Measurements from ENCODE around the gene GREM2. TPM values are rescaled to one million over a fixed set of nuclear protein-coding genes. Genes with fewer than 3 reads are reported as not detected.
A peak's percentile ranks its signal among the peaks of the same experiment; 100 is the strongest.

The GREM2 gene
- total RNA-seq, 1 experiment from 2014 or later = 0.34 TPM

DNA sequence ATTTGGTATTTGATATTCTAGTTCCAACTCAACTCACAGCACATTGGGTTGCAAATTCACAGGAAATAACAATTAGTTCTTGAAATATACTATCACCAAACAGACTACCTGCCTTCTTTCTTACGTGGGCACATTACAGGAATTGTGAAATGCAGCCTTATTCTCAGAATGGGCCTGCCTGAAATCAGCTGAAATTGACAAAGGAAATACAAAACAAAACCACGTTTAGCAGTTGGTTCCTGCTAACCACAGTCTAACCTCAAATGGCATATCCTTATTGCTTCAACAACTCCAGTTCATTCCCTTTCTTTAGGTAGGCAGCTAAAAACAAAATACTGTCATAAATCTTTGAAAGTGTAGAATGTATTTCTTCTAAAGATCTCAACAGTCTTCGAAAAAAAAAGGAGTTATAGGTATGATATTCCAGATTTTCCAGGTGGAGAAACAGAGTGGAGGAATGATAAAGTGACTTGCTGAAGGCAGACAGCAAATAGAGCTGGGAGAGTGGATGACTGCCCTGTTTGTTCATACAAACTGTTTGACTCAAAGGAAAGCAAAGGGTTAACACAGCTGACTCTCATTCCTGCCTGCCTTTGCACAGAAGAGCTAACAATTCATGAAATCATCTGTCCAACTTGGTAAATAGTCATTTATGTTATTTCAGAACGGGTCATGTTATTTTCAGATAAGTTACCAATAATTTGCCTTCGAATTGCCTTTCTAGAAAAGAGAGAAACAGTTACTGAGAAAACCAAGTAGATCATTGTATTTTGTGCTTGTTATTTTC lies 1.6 kb upstream of the GREM2 start:
- in situ Hi-C loops (cut with HindIII; ENCODE audit: low pct_unique_long_range_greater_than_20kb, low sequenced_read_pairs) = no loop called here
- no peak for DNase-seq (ENCODE audit: low read depth)

DNA sequence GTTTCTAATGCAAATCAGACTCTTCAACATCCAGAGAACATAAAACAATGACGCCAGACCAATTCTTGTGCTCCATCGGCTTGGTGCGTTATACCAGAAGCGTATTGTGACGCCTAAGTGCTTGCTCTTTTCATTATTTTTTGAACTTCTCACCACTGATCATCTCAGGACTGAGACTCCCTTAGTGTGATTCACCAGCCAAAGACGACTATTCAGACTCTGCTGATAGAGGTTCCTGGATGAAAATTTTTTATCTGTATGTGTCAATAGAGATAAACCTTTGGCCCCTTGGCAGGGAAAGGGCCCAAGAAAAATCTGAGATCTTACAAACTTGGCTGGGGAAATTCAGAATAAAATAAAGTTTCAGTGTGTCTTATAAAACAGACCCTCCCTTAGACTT lies 856 bp upstream of the GREM2 start:
- in situ Hi-C loops (cut with HindIII; ENCODE audit: low pct_unique_long_range_greater_than_20kb, low sequenced_read_pairs) = no loop called here
- no peak for DNase-seq (ENCODE audit: low read depth)

DNA sequence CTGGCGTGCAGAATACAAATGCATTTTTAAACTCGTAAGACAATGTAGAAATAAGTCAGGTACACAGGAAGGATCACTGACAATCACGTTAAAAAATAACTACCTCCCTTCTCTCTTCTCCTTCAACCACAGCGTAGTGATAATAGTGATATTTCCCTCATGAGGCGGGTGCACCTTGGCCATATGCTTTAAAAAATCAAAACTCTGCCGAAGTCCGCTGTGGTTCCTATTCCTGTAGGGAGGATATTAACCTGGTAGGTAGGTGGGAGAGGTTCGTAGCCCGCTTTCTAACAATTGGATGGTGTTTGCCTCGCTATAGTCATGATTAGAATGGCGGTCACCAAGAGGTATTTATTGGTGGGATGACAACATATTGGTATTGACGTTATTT lies 732 bp downstream of the GREM2 start:
- peak; percentile 29 for DNase-seq (ENCODE audit: low read depth)

DNA sequence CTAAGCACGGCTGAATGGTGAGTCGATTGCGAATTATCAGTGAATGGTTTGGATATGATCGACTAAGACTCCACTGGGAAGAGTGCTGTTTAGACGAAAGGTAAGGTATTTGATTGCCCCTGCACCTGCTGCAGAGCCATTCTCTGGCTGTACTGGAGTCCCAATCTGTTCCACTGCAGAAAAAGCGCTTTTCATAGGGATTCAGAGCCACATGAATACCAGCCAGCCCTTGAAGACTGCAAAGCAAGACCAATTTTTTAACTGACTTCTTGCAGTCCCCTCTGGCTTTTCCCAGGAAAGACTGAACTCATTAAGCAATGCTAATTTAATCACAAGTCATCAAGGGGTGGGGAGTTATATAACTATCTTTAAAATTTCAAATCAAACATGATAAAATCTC lies 1.3 kb downstream of the GREM2 start:
- peak; percentile 26 for DNase-seq (ENCODE audit: low read depth)
- in situ Hi-C loops (cut with HindIII; ENCODE audit: low pct_unique_long_range_greater_than_20kb, low sequenced_read_pairs) = no loop called here

More for the DNA sequence above, 732 bp downstream of the GREM2 start:
- in situ Hi-C loops (cut with HindIII; ENCODE audit: low pct_unique_long_range_greater_than_20kb, low sequenced_read_pairs) = no loop called here

DNA sequence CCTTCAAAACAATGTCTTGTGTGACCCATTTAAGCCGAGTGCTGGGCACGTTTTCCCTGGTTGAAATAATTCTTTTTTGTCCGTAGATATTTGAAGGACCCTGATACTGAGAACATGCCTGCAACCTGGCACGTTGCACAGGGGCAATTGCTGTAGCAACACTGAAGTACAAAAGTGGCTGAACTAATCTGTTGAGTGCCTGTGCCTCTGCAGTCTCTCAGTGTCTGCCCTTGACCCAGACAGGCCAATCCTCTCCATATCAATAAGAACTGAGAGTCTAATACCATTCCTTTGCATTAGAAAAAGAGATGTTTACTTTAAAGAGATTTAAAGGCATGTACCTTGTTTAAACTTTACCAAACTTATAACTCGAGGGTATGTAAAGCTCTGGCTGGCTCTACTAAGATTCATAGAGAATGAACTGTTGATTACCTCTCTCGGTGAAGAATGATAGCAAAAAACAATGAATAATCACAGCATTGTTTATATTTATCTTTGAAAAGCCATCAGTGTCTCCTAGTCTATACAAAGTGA lies 2.4 kb downstream of the GREM2 start:
- DNase-seq (ENCODE audit: low read depth) = no peak
- in situ Hi-C loops (cut with HindIII; ENCODE audit: low pct_unique_long_range_greater_than_20kb, low sequenced_read_pairs) = no loop called here

DNA sequence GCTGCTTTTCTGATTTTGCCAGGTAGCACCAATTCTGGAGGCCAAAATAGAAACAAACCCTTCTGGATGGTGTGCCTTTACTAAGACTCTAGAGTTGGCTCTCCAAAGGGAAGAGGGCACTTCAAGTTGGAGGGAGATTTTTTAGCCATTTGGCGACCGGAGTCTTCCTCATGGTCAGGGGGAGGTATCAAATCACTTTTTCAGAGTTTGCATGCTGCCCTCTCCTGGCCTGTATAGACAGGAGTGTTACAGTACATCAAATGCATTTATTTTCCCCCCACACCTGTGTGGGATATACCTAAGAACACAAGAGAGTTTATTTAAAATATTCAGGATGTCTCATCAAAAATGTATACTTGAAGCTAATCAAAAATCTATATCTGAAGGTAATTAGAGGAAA lies 3.2 kb downstream of the GREM2 start:
- in situ Hi-C loops (cut with HindIII; ENCODE audit: low pct_unique_long_range_greater_than_20kb, low sequenced_read_pairs) = no loop called here
- DNase-seq (ENCODE audit: low read depth) = peak; percentile 42

DNA sequence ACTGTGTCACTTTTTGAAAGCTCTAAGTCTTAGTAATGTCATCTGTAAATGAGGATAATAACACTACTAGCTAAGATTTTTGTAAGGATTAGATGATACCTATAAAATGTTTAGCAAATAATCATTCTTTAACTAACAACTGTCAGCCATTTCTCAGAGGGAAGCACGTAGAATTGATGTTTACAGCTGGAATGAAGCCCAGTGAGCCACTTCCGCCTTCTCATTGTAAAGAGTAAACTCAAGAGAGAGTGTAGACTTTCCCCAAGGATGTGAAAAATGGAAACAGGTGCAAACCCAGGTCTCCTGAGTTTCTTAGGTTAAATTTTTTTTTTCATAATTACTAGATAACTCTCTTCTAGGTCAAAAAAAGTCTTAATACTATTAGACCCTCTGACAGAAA lies 4.9 kb downstream of the GREM2 start:
- DNase-seq (ENCODE audit: low read depth) = no peak
- in situ Hi-C loops (cut with HindIII; ENCODE audit: low pct_unique_long_range_greater_than_20kb, low sequenced_read_pairs) = no loop called here

DNA sequence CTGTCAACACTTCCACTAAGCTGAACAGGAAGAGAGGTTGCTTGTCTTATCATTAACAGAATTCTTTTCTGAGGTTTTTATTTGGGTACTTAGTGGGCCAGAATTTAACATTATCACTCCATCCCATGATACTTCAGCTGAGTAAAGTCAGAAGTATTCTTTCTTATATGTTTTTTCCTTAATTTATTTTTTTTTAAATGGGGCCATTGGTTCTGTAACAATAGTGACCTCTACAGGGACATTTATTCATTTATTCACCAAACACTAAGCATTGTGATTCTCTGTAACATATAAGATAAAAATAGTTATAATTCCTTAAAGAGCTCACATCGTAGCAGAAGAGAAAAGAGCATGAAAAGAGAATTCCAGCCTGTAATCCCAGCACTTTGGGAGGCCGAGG lies 9.8 kb downstream of the GREM2 start:
- DNase-seq (ENCODE audit: low read depth) = peak; percentile 41
- in situ Hi-C loops (cut with HindIII; ENCODE audit: low pct_unique_long_range_greater_than_20kb, low sequenced_read_pairs) = no loop called here

DNA sequence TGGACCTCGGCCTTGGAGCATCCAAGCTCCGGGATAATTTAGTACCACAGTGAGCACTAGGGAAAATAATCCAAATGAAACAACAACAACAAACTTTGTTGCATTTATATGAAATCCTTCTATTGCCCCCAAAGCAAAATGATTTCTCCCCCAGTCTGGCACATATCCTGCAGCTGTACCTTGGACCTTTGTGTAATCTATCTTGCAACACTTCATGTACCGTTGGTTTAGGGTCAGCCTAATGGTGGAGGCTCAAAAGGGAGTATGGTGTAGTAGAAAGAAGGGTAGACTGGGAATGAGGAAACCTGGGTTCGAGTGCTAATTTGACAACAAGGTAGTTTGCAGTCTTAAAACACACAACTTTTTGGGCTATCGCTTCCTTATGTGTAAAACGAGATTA lies 12.1 kb downstream of the GREM2 start:
- DNase-seq (ENCODE audit: low read depth) = no peak
- in situ Hi-C loops (cut with HindIII; ENCODE audit: low pct_unique_long_range_greater_than_20kb, low sequenced_read_pairs) = no loop called here

DNA sequence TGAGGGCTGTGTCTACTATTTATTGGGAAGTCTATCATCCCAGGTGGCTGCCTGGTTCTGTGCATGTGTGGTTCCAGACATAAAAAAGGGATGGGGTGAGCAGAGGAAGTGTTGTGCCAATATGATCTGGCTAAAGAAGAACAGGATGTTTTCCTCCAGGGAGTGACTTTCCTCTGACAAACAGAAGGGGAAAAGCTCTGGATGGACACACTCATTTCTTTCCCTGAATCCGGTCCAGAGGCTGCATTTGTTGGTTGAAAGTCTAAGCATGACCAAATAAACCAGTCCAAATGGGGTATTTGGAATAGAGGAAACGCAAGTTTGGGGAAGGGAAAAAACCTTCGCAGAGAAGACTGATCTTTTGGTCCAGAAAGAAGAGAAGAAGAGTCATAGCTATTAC lies 12.7 kb downstream of the GREM2 start:
- in situ Hi-C loops (cut with HindIII; ENCODE audit: low pct_unique_long_range_greater_than_20kb, low sequenced_read_pairs) = no loop called here
- DNase-seq (ENCODE audit: low read depth) = no peak

DNA sequence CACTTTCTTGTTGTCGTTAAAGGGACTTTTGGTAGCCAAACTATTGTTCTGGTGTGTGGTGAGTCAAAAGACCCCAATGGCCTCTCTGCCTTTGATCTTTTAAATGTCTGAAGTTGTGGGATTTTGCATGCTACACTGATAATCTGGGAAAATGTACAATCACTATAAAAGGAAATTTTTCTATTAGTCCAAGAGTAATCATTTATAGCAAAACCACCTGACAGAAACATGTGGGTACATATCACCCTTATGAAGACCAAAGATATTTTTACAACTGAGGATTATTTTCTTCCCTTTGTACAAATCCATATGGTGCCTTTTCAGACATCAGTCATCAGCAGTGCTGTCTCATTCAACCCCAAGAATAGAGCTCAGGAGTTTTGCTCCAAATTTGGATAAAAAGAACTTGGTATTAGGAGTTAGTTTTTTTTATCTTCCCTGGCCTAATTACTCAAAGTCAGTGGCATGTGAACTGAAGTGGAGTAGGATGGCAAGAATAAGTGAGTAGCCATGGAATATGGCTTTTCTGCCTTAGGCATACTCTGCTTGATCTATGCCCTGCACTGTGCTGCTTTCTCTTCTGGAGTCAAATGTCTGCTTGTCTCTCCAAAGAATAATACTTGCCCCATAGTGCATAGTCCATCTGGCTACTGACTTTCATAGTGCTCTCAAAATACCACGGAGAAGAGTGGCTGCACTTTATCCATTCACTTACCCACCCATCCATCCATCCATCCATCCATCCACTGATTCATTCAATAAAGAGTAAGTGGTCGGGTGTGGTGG lies 13.5 kb downstream of the GREM2 start:
- in situ Hi-C loops (cut with HindIII; ENCODE audit: low pct_unique_long_range_greater_than_20kb, low sequenced_read_pairs) = no loop called here
- no peak for DNase-seq (ENCODE audit: low read depth)

DNA sequence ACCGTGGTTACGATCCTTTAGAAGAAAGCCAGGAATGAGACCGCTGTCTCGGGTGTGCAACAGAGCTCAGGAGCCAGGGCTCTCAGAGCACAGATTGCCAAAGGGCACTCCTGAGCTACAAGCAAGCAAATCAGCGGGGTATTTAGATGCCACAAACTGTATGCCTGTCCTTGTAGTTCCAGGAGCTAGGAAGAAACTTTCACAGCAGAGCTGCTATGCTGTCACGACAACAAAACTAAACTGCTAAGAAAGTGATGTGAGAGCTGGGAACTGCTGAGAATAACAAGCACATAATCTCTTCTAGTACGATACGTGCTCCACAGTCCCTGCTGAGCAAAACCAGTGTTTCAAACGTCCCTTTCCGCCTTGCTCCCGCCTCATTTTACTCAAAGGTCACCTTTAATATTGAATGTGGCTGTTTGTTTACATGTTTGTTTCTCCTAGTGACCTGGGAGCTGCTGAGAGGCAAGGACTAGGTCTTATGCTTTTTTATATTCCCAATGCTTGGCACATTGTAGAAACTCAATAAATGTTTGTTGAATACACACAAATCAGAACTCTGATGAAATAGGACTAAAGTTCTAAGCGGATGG lies 14.7 kb downstream of the GREM2 start:
- no peak for DNase-seq (ENCODE audit: low read depth)
- in situ Hi-C loops (cut with HindIII; ENCODE audit: low pct_unique_long_range_greater_than_20kb, low sequenced_read_pairs) = no loop called here

DNA sequence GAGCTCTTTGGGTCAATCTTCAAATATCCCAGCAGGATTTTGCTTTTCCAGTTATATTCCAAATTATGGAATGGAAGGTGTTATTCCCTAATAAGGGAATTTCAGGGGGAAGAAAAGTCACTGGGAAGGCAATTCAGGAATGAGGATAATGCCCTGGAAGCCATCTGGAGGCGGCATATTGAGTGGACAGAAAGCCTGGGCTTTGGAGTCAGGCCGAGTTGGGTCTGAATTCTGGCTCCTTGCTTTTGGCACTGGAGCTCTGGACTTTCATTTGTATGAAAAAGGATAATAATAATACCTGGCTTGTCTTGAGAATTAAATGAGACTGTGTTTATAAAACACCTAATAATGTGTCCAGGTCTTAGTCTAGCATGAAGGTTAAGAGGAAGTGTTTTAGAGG lies 16.5 kb downstream of the GREM2 start:
- in situ Hi-C loops (cut with HindIII; ENCODE audit: low pct_unique_long_range_greater_than_20kb, low sequenced_read_pairs) = no loop called here
- no peak for DNase-seq (ENCODE audit: low read depth)

DNA sequence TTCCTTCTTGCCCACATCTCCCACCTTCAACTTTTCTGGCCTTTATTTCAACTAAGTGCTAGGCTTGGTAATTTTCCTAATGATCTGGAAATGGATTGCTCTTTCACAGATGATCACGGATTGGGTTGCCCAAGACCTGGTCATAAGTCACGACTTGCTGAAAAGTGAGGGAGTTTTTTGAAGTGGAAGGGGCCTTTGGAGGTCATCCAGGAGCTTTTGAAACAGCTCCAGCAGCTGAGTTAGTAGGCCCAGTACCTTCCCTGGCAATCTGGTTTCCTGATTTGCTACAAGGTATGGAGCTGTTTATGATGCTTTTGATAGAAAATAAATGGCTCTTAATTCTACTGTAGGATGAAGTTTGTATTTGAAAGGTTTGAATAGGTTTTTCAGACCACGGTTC lies 20.4 kb downstream of the GREM2 start:
- DNase-seq (ENCODE audit: low read depth) = no peak
- in situ Hi-C loops (cut with HindIII; ENCODE audit: low pct_unique_long_range_greater_than_20kb, low sequenced_read_pairs) = no loop called here

DNA sequence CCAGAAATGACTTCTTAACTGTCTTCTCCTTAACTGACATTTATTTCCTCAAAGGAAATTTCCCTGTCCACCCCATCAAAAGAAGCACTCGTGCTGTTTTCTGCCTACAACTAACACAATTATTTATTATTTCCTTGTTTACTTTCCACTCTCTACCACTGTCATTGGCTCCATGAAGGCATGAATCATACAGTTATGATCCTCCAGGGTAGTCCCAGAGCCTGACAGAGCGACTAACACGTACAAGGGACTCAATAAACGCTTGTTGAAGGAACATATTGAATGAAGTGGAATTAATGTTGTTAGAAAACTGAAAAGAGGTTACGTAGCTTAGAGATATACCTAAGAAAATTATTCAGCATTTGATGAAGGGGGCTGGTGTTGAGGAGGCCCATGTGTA lies 20.9 kb downstream of the GREM2 start:
- DNase-seq (ENCODE audit: low read depth) = no peak
- in situ Hi-C loops (cut with HindIII; ENCODE audit: low pct_unique_long_range_greater_than_20kb, low sequenced_read_pairs) = no loop called here

DNA sequence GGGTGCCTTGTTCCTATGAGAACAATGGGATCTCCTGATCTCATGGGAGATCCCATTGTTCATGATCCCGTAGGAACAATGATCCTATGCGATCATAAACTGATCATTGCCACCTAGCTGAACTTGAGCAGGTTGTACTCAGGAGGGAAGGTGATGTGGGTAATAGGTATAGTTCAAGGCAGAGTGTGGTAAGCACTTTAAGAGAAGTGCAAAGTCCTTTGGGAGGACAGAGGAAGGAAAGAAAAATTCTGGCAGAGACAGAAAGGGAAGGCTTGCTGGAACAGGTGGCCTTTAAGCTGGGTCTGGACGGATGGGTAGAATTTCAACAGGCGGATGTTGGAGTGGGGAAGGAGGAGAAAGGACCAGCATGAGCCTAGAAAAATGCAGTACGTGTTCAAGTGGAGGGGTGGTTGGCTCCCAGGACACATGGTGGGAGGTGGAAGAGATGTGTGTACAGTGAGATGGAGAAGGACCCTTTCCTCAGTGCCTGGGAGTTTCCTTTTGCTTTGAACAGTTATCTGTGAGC lies 22.3 kb downstream of the GREM2 start:
- DNase-seq (ENCODE audit: low read depth) = no peak
- in situ Hi-C loops (cut with HindIII; ENCODE audit: low pct_unique_long_range_greater_than_20kb, low sequenced_read_pairs) = no loop called here

DNA sequence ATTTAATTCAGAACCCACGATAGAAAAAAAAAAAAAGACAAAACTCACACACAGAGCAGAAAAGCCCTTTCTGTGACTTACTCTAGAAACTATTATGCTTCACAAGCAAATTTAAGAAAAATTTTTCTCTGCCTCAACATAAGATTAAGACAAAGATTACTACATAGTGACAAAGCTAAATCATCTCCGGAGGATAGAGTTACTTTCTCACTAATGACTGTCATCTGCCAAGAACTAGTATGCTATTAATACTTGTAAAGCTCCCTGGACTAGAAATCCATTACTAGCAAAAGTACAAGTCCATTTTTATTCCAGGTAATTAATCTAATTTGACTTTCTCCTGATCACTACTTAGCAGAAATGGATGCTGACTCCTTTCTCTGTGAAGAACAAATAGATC lies 25.9 kb downstream of the GREM2 start:
- in situ Hi-C loops (cut with HindIII; ENCODE audit: low pct_unique_long_range_greater_than_20kb, low sequenced_read_pairs) = no loop called here
- DNase-seq (ENCODE audit: low read depth) = no peak

DNA sequence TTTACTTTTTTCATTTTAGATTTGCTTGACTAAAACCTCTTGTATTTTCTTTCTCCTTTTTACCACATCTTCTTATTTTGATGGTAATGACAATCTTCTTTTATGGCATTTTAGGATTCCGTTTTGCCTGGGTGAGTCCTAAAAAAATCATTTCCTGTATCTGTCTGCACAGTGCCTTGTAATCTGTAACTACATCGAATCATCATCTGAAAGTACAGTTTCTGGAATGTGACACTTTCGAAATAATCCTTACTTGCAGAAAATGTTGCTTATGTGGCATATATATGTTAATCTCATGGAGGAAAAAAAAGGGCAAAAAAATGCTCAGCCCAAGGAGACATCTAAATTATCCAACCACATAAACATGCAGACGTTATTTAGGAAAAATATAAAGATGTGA lies 29.0 kb downstream of the GREM2 start:
- in situ Hi-C loops (cut with HindIII; ENCODE audit: low pct_unique_long_range_greater_than_20kb, low sequenced_read_pairs) = no loop called here
- peak; percentile 59 for DNase-seq (ENCODE audit: low read depth)

DNA sequence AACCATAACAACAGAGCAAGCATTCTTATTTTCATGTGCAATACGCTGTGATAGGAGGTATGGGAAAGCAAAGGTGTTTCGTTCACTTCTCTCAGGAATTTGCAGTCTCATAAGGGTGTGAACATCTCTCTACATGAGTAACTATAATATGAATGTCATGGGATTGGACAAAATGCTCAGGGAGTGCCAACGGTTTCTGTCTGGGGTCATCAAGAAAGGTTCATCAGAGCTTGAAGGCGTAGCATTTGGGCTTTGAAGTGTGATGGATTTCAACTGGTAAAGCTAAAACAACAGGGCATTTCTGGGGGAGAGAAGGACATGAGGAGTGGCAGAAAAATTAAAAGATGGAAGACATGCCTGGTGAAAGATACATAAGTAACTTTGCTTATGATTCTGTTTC lies 32.4 kb downstream of the GREM2 start:
- in situ Hi-C loops (cut with HindIII; ENCODE audit: low pct_unique_long_range_greater_than_20kb, low sequenced_read_pairs) = no loop called here
- peak; percentile 94 for DNase-seq (ENCODE audit: low read depth)

Measured in Caki2 (cell line).